Activated effector memory CD4-positive, alpha-beta T cell treated with Interleukin-2 at 50 U/mL for 16 hours (primary cell): ENCODE measurements around the gene AP2B1.
A peak's percentile ranks its signal among the peaks of the same experiment; 100 is the strongest.
"Not testable (repeated sequence)": the region's sequence is repeated elsewhere in the genome, so short reads cannot be mapped to it uniquely, and the experiment has no call there.

Source experiments
- DNase-seq: peaks from one replicate; pipeline ENCODE4 v3.0.0-alpha.2; 2020

Gene AP2B1

DNA sequence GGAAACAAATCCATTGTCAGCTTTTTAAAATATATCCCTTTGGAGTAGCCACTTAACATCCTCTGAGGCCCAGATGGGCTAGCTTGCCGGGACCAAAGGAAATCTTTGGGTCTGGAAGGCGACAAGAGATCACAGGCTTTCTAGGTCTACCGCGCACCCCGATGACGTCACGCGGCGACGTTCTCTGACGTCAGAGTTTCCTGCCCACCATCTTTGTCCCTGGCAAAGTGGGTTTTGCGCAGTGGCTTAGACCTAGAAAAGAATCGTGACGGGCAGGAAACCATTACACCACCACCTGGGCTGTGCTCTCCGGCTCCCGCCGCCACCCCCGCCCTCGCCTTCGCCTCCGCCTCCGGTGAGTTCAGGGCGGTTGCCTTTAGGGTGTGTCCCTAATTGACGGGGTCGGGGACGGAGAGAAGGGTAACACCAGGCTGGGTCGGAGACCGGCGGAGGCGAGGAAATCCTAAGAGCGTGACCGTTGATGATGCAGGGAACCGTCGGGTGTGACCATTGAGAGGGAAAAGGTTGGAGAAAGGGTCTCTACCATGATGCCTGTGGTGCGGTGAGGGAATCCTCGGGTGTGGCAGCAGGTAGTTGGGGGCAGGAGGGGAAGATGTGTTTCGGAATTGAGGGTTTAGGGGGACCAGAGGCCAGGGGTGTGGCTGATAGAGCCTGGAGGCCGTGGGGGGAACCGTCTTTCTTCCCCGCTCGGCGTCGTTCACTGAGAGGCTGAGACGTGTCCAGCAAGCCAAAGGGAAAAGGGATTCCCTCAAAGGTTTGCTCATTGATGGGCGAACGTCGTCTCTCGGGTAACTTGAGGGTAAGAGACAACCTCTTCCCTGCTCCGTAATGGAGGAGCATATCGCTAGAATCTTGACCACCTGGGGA, at the start of gene AP2B1:
TSS of gene AP2B1 (plus strand) at position 249 of the 888 bp plus-strand sequence. CDS start 6,709 bp downstream, outside the sequence.
- peak; percentile 97 for DNase-seq

DNA sequence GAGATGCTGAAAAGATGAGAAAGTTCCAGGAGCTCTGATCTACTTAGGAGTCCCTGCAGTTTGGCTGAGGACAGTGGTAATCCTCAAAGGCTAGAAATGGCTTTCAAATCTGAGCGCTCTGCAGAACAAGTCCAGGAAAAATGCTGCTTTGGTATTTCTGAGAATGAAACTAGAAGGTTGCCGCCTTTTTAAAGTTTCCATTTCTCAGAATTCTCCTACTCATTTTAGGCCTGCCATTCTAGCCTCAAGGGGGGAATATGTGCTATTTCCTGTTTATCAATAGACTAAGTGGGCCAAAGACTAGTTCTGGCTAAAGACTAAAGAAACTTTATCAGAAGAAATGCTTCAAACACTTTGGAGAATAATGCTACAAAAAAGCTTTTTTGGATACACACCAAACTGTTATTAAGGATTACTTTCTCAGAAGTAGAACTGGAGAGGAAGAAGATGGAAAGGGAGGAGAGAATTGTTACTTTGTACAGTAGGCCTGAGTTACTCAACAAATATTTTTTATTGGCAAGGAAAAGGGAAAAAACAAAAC, 49.5 kb upstream of the AP2B1 start, which contains the start of gene SLFN12L:
TSS of gene SLFN12L (minus strand) at position 78 of the 541 bp plus-strand sequence. CDS start 15,314 bp downstream, outside the sequence.
- peak; percentile 37 for DNase-seq

DNA sequence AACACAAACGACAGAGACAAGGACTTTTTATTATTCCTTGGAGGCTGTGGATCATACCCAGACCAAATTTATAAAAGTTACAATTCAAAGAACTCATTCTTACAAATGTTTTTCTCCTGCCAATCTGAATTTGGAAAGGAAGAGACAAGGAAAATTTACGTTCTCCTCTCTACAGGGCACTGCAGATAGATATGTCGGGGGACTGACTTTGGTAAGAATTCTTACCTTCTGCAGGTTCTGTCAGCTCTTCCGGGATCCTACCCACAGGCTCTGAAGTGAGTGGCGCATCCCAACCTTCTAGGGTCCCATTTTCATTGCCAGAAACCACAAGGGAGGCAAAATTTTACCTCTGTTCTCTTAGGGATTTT, 47.5 kb upstream of the AP2B1 start:
- no peak for DNase-seq

GRCh38 chr17:35540589-35541404, 46.3 kb upstream of the AP2B1 start:
- DNase-seq = peak; percentile 34

GRCh38 chr17:35541434-35541833, 45.7 kb upstream of the AP2B1 start:
- DNase-seq = no peak

GRCh38 chr17:35542990-35543389, 44.1 kb upstream of the AP2B1 start:
- no peak for DNase-seq

DNA sequence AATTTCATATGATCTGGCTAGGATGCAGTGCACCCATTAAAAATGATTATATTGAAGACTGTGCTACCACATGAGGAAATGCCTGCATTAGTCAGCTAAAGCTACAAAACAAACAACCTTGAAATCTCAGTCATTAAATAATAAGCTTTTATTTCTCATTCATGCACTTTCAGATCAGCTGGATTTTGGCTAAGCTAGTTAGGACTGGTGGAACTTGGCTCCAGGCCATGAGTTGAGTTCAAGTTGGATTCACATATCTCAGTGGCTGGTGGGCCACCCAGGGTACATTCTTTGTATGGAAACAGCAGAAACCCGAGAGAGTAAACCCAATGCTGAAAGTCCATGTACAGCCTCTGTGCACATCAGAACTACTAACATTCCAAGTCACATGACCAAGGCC, 43.3 kb upstream of the AP2B1 start:
- no peak for DNase-seq

DNA sequence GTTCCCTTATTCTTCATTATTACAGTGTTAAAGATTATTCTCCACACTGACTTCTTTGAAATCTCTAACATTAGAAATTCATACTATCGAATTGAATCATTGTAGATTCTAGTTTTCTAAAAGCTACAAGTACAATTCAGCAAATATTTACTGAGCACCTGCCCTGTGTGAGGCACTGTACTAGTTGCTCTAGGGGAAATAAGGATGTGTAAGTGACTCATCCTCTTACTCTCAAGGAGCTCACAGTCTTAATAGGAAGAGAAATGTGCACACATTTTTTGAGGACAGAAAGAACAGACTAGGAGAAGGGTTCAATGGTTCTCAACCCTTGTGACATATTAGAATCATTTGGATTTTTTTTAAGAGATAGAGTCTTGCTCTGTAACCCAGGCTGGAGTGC, 42.0 kb upstream of the AP2B1 start:
- no peak for DNase-seq

DNA sequence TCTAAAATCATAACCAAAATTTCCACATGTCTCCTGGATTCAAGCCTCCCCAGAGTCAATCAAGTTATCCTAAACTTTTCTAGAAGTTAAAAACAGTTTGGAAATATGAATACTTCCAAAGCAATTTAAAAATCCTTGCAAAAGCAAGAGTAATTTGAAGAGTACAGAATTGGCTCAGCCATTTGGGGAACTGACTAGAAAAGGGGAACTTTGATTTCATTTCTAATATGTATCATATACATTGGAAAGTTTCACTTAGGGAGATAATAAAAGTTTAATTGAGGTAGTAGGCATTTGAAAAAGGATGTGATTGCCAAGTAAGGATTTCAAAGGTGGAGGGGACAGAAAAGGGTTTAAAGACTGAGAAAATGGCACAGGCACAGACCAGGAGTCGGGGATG, 40.6 kb upstream of the AP2B1 start:
- no peak for DNase-seq

GRCh38 chr17:35548208-35548810, 38.8 kb upstream of the AP2B1 start:
- no peak for DNase-seq

DNA sequence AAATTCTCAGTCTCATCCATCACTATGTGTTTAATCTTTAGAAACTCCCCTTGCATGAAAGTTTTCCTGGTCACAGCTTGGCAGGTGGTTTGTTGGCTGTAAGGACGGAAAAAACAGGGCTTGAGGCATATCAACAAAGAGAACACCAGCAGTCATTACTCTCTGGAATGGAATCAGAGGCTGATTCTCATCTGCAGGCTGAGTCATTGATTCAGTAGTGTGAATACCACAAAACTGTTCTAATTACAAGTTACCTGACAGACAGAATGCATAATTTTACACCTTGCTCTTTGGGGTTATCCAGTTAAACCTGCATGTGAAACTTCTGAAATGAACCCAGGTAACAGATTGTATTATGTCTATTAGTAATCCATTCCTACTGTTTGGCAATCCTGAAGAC, 38.1 kb upstream of the AP2B1 start:
- no peak for DNase-seq

- DNase-seq = no peak
Observed at GRCh38 chr17:35553310-35553709, 33.8 kb upstream of the AP2B1 start.

- DNase-seq = no peak
Observed at GRCh38 chr17:35554668-35555067, 32.5 kb upstream of the AP2B1 start.

- DNase-seq = no peak
Observed at GRCh38 chr17:35555691-35556090, 31.4 kb upstream of the AP2B1 start.

- no peak for DNase-seq
Observed at GRCh38 chr17:35557353-35557752, 29.8 kb upstream of the AP2B1 start.

DNA sequence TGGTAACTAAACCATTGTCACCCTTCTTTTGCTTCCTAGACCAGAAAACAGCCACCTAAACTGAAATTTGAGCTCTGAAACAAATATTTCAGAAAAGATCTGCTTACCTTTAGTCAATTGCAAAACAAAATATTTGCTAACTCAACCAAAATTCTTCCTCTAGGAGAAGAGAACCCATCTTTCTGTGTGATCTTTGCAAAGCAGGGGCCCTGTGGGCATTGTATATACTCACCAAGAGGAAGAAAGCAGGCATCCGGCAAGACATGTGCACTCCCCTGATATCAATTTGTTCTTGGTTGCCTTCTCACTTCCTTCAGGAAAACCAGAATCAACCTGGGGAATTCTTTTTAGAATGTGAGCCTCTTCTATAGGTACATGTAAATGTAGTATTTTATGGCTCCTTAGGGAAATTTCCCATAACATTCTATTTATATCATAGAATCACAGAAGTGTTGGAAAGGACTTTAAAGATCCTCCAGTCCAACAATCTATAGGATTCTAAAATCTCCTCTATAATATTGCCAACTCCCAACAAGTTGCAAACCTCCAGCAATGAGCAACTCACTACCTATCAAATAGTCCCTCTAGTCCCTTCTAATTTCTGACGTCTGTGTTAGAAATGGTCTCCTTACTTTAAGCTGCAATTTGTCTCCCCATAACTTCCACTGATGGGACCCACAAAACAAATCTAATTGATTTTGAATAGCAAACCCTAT, 27.5 kb upstream of the AP2B1 start:
- no peak for DNase-seq

GRCh38 chr17:35560703-35561102, 26.4 kb upstream of the AP2B1 start, which contains the start of gene SLFN14:
Gene SLFN14, minus strand, starts transcription at chr17:35560819. Its CDS starts 2,757 bp downstream, at chr17:35558062.
- no peak for DNase-seq

DNA sequence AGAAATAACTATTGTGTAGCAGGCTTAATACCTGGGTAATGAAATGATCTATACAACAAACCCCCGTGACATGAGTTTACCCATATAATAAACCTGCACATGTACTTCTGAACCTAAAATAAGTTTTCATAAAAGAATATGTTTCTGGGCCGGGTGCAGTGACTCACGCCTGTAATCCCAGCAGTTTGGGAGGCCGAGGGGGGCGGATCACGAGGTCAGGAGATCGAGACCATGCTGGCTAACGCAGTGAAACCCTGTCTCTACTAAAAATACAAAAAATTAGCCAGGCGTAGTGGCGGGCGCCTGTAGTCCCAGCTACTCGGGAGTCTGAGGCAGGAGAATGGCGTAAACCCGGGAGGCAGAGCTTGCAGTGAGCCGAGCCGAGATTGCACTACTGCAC, 23.9 kb upstream of the AP2B1 start:
- DNase-seq = not testable (repeated sequence)

GRCh38 chr17:35566968-35567367, 20.2 kb upstream of the AP2B1 start:
- no peak for DNase-seq

DNA sequence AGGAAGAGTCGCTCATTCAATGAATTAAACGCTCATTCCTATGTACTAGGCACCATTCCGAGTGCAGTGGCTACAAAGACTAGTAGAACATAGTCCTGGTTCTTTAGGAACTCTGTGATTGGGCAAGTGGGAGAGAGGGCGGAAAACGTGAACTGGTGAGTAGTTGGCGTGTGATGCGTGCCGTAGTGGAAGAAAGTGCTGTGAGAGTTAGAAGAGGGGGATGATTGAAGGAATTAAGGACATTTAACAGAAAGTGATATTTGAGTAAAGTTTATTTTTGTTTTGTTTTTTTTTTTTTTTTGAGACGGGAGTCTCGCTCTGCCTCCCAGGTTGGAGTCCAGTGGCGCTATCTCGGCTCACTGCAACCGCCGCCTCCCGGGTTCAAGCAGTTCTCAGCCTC, 18.6 kb upstream of the AP2B1 start:
- DNase-seq = no peak

DNA sequence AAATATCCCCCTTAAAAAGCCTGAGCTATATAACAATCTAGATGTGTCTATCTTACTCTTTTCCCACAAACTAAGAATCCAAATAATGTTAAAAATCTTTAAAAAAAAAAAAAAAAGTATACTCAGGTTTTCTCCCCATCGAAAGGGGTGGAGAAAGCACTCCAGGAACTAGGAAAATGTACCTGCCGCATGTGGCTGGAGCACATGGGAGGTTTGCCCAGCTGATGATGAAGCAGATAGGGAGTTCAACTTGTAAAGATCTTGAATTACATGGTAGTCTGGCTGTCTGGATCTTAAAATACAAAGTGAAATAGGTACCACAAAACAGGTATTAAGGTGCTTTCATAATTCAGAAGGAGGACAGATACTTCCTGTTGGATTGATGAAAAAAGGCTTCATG, 17.7 kb upstream of the AP2B1 start:
- no peak for DNase-seq

- DNase-seq = no peak
Observed at GRCh38 chr17:35575759-35576158, 11.4 kb upstream of the AP2B1 start.
